T-helper 2 cell treated with Interferon-gamma antibody and Interleukin-4, amounts not matched to agents 5 μg/mL and 100 μg/mL, for 36 hours (primary cell): ENCODE data around the gene ZNF511.

Source experiments
- DNase-seq: peaks from one replicate; pipeline ENCODE4 v3.0.0; 2021; ENCODE audit warnings: low spot score
- H3K27ac Mint-ChIP-seq: one replicate; pipeline ENCODE4 v1.8.0; 2021; ENCODE audit warnings: mild to moderate bottlenecking, mixed read lengths
- H3K27me3 Mint-ChIP-seq: one replicate; pipeline ENCODE4 v1.8.0; 2021; ENCODE audit warnings: low read depth, mixed read lengths
- H3K36me3 Mint-ChIP-seq: one replicate; pipeline ENCODE4 v1.8.0; 2021; ENCODE audit warnings: low read depth, mixed read lengths
- H3K4me1 Mint-ChIP-seq: one replicate; pipeline ENCODE4 v1.8.0; 2021; ENCODE audit warnings: low read depth, mixed read lengths
- H3K4me3 Mint-ChIP-seq: one replicate; pipeline ENCODE4 v1.8.0; 2022; ENCODE audit warnings: mild to moderate bottlenecking, moderate library complexity, mixed read lengths
- H3K9me3 Mint-ChIP-seq: one replicate; pipeline ENCODE4 v1.8.0; 2021; ENCODE audit warnings: mixed read lengths

Gene ZNF511

DNA sequence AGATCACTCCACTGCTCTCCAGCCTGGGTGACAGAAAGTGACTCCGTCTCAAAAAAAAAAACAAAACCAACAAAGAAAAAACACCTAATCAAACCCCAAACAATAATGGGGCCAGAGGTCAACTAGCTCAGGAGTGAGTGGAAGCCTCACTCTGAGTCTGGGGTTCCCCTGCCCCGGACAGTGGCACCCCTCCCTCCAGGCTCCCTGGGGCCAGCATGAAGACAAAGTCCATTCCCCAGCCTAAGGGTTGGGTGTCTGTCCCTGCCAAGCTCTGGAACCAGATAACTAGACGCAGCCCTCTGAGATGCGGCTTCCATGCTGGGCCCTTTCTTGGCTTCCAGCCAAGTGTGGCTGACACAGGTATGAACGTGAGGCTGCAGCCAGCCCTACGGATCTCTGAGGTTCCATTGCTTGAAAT lies 50.8 kb downstream of the ZNF511 start:
- H3K27me3 Mint-ChIP-seq, result no peaks in the 10 kb centered on the region
- DNase-seq, result no peak
- H3K36me3 Mint-ChIP-seq, result peaks cover 6% of the 10 kb centered on the region
- H3K9me3 Mint-ChIP-seq, result no peaks in the 10 kb centered on the region
- H3K4me3 Mint-ChIP-seq, result no peak overlapping the region
- H3K4me1 Mint-ChIP-seq, result peaks cover 4% of the 10 kb centered on the region
- H3K27ac Mint-ChIP-seq, result no peak overlapping the region

DNA sequence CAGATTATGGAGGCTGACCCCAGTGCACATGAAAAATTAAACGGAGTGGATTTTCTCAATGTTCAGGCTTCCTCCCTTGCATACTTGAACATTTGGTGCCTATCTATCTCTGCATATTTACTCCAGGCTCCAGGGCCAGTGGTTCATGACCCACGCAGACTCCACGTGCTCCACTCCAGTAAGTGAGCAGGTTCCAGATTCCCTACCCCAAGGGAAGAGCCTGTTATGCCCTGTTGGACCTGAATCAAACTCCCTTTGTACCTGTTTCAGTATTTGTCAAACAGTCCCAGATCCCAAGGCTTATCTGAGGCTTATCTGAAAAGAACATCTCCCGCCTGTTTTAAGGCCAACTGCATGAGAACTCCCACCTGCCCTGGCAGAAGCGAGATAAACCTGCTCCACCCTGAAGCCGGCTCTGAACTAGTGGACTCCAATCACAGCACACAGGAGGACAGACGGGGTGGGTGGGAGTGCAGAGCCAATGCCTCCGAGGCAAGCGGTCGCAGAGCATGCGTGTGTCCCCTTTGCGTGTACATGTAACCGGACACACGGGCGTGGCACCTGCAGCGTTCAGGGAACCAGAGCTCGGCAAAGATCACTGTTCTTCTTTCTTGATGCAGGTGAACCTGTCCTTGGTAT lies 51.4 kb downstream of the ZNF511 start:
- H3K9me3 Mint-ChIP-seq, result no peaks in the 10 kb centered on the region
- no peak overlapping the region for H3K4me3 Mint-ChIP-seq
- H3K27ac Mint-ChIP-seq, result no peak overlapping the region
- H3K4me1 Mint-ChIP-seq, result peaks cover 4% of the 10 kb centered on the region
- peaks cover 9% of the 10 kb centered on the region for H3K36me3 Mint-ChIP-seq
- H3K27me3 Mint-ChIP-seq, result no peaks in the 10 kb centered on the region
- DNase-seq, result no peak

DNA sequence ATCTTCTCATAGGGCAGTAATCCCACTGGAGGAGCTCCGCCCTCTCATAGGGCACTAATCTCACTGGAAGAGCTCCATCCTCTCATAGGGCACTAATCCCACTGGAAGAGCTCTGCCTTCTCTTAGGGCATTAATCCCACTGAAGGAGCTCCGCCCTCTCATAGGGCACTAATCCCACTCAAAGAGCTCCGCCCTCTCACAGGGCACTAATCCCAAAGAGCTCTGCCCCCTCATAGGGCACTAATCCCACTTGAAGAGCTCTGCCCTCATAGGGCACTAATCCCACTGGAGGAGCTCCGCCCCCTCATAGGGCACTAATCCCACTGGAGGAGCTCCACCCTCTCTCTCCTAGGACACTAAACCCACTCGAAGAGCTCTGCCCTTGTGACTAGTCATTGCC lies 52.5 kb downstream of the ZNF511 start:
- no peaks in the 10 kb centered on the region for H3K27me3 Mint-ChIP-seq

DNA sequence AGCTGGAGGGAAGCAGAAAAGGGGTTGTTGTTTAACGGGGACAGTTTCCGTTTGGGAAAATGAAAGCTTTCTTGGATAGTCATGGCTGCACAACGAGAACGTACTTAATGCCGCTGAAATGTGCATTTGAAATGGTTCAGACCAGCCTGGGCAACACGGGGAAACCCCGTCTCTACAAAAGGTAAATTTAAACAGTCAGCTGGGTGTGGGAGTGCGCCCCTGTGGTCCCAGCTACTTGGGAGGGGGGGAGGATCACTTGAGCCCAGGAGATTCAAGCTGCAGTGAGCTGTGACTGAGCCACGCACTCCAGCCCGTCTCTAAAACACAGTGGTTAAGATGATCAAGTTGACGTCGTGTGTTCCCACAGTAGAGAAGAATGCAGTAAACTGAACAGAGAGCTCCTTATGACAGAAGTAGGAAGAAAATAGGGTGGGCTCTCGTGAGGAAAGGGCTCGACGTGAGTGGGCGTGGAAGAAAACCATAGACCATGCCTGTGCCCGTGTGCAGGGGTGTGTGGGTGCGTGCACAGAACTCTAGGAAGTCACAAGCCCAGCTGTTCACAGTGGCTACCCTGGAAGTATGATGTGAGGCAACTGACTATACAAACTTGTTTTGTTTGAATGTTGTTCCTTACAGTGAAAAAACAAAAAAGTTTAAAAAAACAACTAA lies 53.2 kb downstream of the ZNF511 start:
- H3K27ac Mint-ChIP-seq, result no peak overlapping the region
- H3K4me3 Mint-ChIP-seq, result no peak overlapping the region
- no peak for DNase-seq
- H3K36me3 Mint-ChIP-seq, result peaks cover 12% of the 10 kb centered on the region
- no peaks in the 10 kb centered on the region for H3K9me3 Mint-ChIP-seq
- H3K27me3 Mint-ChIP-seq, result no peaks in the 10 kb centered on the region
- peaks cover 4% of the 10 kb centered on the region for H3K4me1 Mint-ChIP-seq

More for the DNA sequence above, 52.5 kb downstream of the ZNF511 start:
- DNase-seq, result no peak
- Mint-ChIP-seq H3K4me3 (no peak overlapping the region), H3K36me3 (peaks cover 12% of the 10 kb centered on the region), H3K27ac (no peak overlapping the region), H3K9me3 (no peaks in the 10 kb centered on the region), H3K4me1 (peaks cover 4% of the 10 kb centered on the region)
